ENCODE measurements around the gene CYP24A1.

- TF ChIP-seq, protein P1, sequence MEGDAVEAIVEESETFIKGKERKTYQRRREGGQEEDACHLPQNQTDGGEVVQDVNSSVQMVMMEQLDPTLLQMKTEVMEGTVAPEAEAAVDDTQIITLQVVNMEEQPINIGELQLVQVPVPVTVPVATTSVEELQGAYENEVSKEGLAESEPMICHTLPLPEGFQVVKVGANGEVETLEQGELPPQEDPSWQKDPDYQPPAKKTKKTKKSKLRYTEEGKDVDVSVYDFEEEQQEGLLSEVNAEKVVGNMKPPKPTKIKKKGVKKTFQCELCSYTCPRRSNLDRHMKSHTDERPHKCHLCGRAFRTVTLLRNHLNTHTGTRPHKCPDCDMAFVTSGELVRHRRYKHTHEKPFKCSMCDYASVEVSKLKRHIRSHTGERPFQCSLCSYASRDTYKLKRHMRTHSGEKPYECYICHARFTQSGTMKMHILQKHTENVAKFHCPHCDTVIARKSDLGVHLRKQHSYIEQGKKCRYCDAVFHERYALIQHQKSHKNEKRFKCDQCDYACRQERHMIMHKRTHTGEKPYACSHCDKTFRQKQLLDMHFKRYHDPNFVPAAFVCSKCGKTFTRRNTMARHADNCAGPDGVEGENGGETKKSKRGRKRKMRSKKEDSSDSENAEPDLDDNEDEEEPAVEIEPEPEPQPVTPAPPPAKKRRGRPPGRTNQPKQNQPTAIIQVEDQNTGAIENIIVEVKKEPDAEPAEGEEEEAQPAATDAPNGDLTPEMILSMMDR (IDR thresholded peaks at IDR 0.05), result no peak
- no peak for TF ChIP-seq POLR2A (IDR thresholded peaks at IDR 0.05)
These were observed 48.5 kb upstream of the CYP24A1 start for GRCh38 chr20:54221996-54222890.

Measured in esophagus squamous epithelium (tissue), 4 donors.